Hepatocyte (in vitro differentiated cells): ENCODE results near the gene GGT6. TPM values are rescaled to one million over a fixed set of nuclear protein-coding genes. Genes with fewer than 3 reads are reported as not detected.
A peak's percentile ranks its signal among the peaks of the same experiment; 100 is the strongest.

Source experiments
- DNase-seq: peaks from one replicate; pipeline ENCODE4 v3.0.0-alpha.2; 2016; ENCODE audit warnings: low spot score
- H2AFZ ChIP-seq: fragments of 200-600 bp; sonication (generic); 2 replicates; pipeline ENCODE4 v1.6.0; 2016; ENCODE audit warnings: antibody characterized with exemption, mild to moderate bottlenecking
- H3K27ac ChIP-seq: fragments of 200-600 bp; sonication (generic); 2 replicates; pipeline ENCODE4 v1.5.1; 2016; ENCODE audit warnings: mild to moderate bottlenecking
- H3K27me3 ChIP-seq: fragments of 200-600 bp; sonication (generic); 2 replicates; pipeline ENCODE4 v1.6.1; 2016
- H3K36me3 ChIP-seq: fragments of 200-600 bp; sonication (generic); replicated peaks from 2 replicates; pipeline ENCODE4 v1.5.1; 2016; ENCODE audit warnings: low read depth; ENCODE audit not compliant: insufficient read depth
- H3K4me1 ChIP-seq: fragments of 200-600 bp; sonication (generic); 2 replicates; pipeline ENCODE4 v1.5.1; 2016; ENCODE audit warnings: mild to moderate bottlenecking, moderate library complexity; ENCODE audit not compliant: insufficient read depth
- H3K4me2 ChIP-seq: fragments of 200-600 bp; sonication (generic); 2 replicates; pipeline ENCODE4 v1.6.0; 2016
- H3K4me3 ChIP-seq: fragments of 200-600 bp; sonication (generic); 2 replicates; pipeline ENCODE4 v1.5.1; 2016; ENCODE audit warnings: mild to moderate bottlenecking
- H3K79me2 ChIP-seq: fragments of 200-600 bp; sonication (generic); 2 replicates; pipeline ENCODE4 v1.6.0; 2017; ENCODE audit warnings: mild to moderate bottlenecking
- H3K9me2 ChIP-seq: fragments of 200-600 bp; sonication (generic); replicated peaks from 2 replicates; pipeline ENCODE4 v1.6.0; 2017; ENCODE audit warnings: mild to moderate bottlenecking; ENCODE audit not compliant: insufficient read depth
- H3K9me3 ChIP-seq: fragments of 200-600 bp; sonication (generic); 2 replicates; pipeline ENCODE4 v1.5.1; 2016; ENCODE audit warnings: low read depth, mild to moderate bottlenecking
- H4K20me1 ChIP-seq: fragments of 200-600 bp; sonication (generic); 2 replicates; pipeline ENCODE4 v1.6.0; 2016; ENCODE audit warnings: mild to moderate bottlenecking; ENCODE audit not compliant: insufficient read depth, poor library complexity, severe bottlenecking
- EZH2 ChIP-seq: fragments of 200-600 bp; sonication (generic); IDR thresholded peaks from 2 replicates; pipeline ENCODE4 v1.6.1; 2016; ENCODE audit warnings: antibody characterized with exemption, mild to moderate bottlenecking, borderline replicate concordance
- EZH2phosphoT487 ChIP-seq: fragments of 200-600 bp; sonication (generic); IDR thresholded peaks from one replicate; pipeline ENCODE4 v1.6.1; 2018; ENCODE audit warnings: antibody characterized with exemption, mild to moderate bottlenecking, low read depth, moderate library complexity; ENCODE audit not compliant: unreplicated experiment, severe bottlenecking
- WGBS: methylation state at CpG from one replicate; pipeline ENCODE4 v1.1.6; 2016; ENCODE audit warnings: low lambda C conversion rate; ENCODE audit errors: missing lambda C conversion rate; 5-methylcytosine and 5-hydroxymethylcytosine counted together
- polyA plus RNA-seq: library from polyadenylated mRNA; unstranded; fragments of >200 nt; fragmentation: Nextera tagmentation; extraction: Ambion mirVana; gene quantifications from 2 replicates; pipeline ENCODE4 v1.2.1, GENCODE V29; 2016
- total RNA-seq: library from RNA; depleted of rRNA; stranded (reverse); fragments of >200 nt; gene quantifications from 2 replicates; pipeline ENCODE4 v1.2.3, GENCODE V29; 2014
- TF ChIP-seq, protein P1 (sequence below): fragments of 200-600 bp; sonication (generic); IDR thresholded peaks from 2 replicates; pipeline ENCODE4 v1.5.1; 2016; ENCODE audit warnings: antibody characterized with exemption, mild to moderate bottlenecking; ENCODE audit not compliant: poor library complexity

Gene GGT6
- total and polyA plus RNA-seq, 2 experiments from 2014 or later, result not detected

- Histone ChIP-seq H3K9me2 (no peaks in the 10 kb centered on the region), H3K4me3 (no peak overlapping the region), H3K36me3 (no peaks in the 10 kb centered on the region), H3K79me2 (peaks cover 38% of the 10 kb centered on the region), H3K4me2 (peak overlapping the region; percentile 69), H3K27ac (peak overlapping the region; percentile 96), H4K20me1 (no peaks in the 10 kb centered on the region), H2AFZ (no peak overlapping the region), H3K9me3 (no peaks in the 10 kb centered on the region), H3K27me3 (no peaks in the 10 kb centered on the region), H3K4me1 (peaks cover 49% of the 10 kb centered on the region)
- DNase-seq, result peak; percentile 94
- TF ChIP-seq, protein P1, sequence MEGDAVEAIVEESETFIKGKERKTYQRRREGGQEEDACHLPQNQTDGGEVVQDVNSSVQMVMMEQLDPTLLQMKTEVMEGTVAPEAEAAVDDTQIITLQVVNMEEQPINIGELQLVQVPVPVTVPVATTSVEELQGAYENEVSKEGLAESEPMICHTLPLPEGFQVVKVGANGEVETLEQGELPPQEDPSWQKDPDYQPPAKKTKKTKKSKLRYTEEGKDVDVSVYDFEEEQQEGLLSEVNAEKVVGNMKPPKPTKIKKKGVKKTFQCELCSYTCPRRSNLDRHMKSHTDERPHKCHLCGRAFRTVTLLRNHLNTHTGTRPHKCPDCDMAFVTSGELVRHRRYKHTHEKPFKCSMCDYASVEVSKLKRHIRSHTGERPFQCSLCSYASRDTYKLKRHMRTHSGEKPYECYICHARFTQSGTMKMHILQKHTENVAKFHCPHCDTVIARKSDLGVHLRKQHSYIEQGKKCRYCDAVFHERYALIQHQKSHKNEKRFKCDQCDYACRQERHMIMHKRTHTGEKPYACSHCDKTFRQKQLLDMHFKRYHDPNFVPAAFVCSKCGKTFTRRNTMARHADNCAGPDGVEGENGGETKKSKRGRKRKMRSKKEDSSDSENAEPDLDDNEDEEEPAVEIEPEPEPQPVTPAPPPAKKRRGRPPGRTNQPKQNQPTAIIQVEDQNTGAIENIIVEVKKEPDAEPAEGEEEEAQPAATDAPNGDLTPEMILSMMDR, result no peak
- TF ChIP-seq EZH2 (no peak), EZH2phosphoT487 (no peak)
- 24% methylated on average over 23 of the region's 25 CpGs for WGBS
Measured at GRCh38 chr17:4599505-4600281, 39.3 kb upstream of the GGT6 start.

DNA sequence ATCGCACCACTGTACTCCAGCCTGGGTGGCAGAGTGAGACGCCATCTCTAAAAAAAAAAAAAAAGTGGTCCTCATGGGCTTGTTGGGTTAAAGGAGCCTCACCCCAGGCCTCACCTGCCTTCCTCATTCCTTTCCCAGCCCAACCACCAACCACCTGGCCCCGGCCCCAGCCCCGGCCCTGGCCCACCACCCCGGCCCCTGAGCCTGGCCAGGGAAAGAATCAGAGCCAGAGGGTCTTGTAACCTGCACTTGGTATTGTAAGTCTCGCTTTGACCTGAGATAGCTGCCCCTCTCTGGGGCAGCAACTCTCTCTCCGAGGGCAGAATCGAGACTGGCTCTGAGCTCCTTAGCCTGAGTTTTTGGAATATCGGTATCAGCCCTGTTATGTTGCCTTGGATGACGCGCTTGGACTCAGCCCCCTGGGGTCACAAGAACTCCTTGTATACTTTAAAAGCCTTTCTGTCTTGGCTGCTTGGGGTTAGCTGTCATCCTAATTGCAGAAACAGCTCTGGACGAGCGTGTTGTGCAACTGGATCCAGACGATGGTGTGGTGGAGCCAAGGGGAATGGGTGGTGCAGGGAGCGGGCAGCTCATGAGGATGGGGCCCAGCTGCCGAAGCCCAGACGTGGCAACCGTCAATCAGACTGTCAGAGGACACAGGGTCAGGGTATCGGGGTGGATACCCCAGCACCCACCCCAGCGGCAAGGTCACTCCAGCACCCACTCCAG, 38.6 kb upstream of the GGT6 start:
- peak; percentile 74 for DNase-seq
- WGBS, result 56% methylated on average over 18 of the region's 20 CpGs
- Histone ChIP-seq H3K36me3 (no peaks in the 10 kb centered on the region), H3K9me3 (no peaks in the 10 kb centered on the region), H3K4me1 (peaks cover 47% of the 10 kb centered on the region), H3K9me2 (no peaks in the 10 kb centered on the region), H3K27me3 (no peaks in the 10 kb centered on the region), H4K20me1 (no peaks in the 10 kb centered on the region), H3K27ac (peak overlapping the region; percentile 96), H2AFZ (no peak overlapping the region), H3K79me2 (peaks cover 45% of the 10 kb centered on the region), H3K4me3 (no peak overlapping the region), H3K4me2 (peak overlapping the region; percentile 69)
- no peak for TF ChIP-seq EZH2
- TF ChIP-seq EZH2phosphoT487, result no peak
- TF ChIP-seq, protein P1, result no peak

DNA sequence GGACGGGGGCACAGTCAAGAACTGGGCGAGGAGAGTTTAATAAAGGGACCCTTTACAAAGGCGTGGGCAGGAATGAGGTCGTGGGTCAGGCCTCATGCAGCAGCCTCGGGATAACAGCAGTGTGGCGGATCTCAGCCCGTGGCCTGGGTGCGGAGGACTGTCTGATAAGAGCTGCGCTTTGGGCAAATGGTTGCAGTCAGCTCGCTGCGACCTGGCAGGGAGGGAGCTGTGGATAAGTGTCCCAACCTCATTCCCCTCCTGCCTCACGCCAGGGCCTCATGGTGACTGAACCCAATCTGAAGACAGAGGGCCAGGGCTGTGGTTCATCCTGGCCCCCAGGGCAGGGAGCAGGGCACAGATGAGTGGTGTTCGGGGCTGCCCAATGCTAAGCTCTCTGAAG, 37.6 kb upstream of the GGT6 start:
- WGBS, result 59% methylated on average over 13 of the region's 13 CpGs
- no peak overlapping the region for H2AFZ ChIP-seq
- no peaks in the 10 kb centered on the region for H3K9me3 ChIP-seq
- peaks cover 52% of the 10 kb centered on the region for H3K4me1 ChIP-seq
- DNase-seq, result no peak
- no peaks in the 10 kb centered on the region for H3K27me3 ChIP-seq
- peaks cover 54% of the 10 kb centered on the region for H3K79me2 ChIP-seq
- no peaks in the 10 kb centered on the region for H3K36me3 ChIP-seq
- TF ChIP-seq EZH2 (no peak), EZH2phosphoT487 (no peak)
- TF ChIP-seq, protein P1, result no peak
- no peak overlapping the region for H3K4me2 ChIP-seq
- H3K9me2 ChIP-seq, result no peaks in the 10 kb centered on the region
- no peak overlapping the region for H3K4me3 ChIP-seq
- peak overlapping the region; percentile 96 for H3K27ac ChIP-seq
- no peaks in the 10 kb centered on the region for H4K20me1 ChIP-seq
